GM03348 (cell line): Measurements from ENCODE around the gene SECISBP2.
"Not testable (repeated sequence)": the region's sequence is repeated elsewhere in the genome, so short reads cannot be mapped to it uniquely, and the experiment has no call there.

Experiments
- DNase-seq: peaks from one replicate; pipeline ENCODE4 v3.0.0; 2012; ENCODE audit warnings: low spot score

Gene SECISBP2, protein sequence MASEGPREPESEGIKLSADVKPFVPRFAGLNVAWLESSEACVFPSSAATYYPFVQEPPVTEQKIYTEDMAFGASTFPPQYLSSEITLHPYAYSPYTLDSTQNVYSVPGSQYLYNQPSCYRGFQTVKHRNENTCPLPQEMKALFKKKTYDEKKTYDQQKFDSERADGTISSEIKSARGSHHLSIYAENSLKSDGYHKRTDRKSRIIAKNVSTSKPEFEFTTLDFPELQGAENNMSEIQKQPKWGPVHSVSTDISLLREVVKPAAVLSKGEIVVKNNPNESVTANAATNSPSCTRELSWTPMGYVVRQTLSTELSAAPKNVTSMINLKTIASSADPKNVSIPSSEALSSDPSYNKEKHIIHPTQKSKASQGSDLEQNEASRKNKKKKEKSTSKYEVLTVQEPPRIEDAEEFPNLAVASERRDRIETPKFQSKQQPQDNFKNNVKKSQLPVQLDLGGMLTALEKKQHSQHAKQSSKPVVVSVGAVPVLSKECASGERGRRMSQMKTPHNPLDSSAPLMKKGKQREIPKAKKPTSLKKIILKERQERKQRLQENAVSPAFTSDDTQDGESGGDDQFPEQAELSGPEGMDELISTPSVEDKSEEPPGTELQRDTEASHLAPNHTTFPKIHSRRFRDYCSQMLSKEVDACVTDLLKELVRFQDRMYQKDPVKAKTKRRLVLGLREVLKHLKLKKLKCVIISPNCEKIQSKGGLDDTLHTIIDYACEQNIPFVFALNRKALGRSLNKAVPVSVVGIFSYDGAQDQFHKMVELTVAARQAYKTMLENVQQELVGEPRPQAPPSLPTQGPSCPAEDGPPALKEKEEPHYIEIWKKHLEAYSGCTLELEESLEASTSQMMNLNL

DNA sequence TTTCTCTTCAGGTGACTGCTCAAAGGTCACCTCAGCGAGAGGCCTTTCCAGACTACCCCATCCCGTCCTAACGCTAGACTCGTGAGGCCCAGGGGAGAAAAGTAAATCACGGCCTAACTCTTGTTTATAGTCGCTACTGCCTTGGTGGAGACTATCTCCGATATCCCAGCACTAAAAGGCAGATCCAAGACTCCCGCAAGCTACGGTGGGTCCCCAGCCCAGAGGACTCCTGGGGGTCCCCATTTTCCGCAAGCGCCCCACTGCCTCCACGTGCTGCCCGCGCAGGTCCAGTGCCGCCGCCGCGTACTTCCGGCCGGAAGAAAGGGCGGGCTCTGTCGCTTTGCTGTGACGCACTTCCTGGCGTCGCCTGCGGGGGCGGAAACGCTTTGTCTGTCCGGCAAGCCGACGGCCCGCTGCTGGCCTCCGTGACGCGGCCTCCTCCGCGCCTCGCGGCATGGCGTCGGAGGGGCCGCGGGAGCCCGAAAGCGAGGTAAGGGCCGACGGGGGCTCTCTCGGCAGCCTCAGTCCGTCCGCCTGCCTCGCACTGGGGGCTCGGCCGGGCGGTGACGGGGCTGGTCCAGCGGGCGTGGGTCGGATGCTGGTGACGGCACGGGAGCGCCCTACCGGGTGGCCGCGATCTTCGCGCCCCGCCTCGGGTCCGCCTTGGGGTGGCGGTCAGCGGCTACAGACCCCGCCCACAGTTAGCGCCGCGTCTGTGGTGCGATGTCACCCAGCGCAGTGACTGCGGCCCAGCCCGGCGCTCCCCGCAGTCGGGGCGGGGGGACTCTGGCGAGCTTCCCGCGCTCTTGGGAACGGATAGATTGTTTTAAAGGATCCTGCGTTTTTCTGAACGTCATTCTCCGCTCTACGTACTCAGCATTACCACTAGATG lies at the start of gene SECISBP2:
Gene SECISBP2, plus strand, starts transcription at position 378 of the 892 bp plus-strand sequence. Its CDS starts 77 bp downstream, at position 455.
- DNase-seq: peak; percentile 96

DNA sequence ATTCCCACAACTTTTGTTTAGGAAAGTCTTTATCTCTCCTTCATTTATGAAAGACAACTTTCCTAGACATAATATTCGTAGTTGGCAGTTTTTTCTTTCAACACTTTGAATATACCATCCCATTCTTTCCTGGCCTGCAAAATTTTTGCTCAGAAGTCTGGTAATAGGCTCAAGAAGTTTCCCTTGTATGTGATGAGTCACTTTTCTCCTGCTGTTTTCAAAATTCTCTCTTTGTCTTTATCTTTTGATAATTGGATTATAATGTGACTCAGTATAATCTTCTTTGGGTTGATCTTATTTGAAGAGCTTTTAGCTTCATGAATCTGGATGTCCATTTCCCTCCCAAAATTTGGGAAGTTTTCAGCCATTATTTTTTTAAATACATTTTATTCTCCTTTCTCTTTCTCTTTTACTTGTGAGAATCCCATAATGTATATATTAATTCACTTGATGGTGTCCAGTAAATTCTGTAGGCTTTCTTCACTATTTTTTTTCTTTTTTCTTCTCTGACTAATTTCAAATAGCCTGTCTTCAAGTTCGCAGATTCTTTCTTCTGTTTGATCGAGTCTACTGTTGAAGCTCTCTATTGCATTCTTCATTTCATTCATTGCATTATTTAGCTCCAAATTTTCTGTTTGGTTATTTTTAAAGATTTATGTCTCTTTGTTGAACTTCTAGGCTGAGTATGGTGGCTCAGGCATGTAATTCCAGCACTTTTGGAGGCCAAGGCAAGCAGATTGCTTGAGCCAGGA lies 44.6 kb upstream of the SECISBP2 start:
- no peak for DNase-seq

DNA sequence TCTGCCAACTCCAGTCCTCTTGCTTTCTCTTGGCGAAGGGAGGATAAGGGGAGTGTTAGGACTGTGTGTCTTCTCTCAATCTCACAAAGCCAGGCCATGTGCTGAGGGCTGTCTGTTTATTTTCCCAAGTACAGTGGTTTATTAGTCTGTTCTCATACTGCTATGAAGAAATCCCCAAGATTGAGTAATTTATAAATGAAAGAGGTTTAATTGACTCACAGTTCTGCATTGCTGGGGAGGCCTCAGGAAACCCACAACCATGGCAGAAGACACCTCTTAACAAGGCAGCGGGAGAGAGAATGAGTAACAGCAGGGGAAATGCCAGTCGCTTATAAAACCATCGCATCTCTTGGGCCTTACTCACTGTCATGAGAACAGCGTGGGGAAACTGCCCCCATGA lies 43.5 kb upstream of the SECISBP2 start:
- DNase-seq: peak; percentile 44

DNA sequence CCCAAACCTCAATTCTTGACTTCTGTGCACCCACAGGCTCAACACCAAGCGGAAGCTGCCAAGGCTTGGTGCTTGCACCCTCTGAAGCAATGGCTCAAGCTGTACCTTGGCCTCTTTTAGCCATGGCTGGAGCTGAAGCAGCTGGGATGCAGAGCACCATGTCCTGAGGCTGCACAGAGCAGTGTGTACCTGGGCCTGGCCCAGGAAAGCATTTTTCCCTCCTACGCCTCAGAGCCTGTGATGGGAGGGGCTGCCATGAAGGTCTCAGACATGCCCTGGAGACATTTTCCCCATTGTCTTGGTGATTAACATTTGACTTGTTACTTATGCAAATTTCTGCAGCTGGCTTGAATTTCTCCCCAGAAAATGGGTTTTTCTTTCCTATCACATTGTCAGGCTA lies 42.3 kb upstream of the SECISBP2 start:
- not testable (repeated sequence) for DNase-seq

DNA sequence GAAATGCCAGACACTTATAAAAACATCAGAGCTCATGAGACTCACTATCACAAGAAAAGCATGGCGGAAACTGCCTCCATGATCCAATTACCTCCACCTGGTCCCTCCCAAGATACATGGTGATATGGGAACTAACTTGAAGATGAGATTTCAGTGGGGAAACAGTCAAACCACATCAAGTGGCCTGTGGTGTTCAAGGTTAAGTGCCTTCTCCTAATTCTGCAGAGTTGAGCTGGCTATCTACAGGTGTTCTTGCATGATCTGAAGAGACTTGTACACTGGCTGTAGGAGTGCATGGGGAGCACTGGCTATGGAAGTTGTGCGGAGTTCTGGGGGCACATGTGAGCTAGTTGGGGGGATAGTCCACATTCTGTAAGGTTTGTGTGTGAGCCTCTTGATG lies 41.3 kb upstream of the SECISBP2 start:
- no peak for DNase-seq

DNA sequence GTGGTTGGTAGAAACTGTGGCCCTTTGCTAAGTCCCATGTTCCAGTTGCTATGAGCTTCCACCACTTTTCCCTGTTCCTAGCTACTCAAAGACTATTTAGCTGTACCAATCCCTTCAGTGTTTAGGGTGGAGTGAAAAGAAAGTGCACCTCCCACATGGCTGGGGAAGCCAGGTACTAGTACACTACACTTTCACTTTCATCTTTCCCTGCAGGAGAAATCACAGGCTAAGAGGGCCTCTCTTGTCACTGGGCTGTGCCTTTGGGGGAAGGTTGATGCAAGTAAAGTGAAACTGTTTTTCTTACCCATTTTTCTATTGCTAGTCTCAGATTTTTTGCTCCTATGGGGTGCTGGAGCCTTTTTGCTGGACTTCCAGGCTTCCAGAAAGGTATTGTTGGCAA lies 40.8 kb upstream of the SECISBP2 start:
- DNase-seq: no peak

DNA sequence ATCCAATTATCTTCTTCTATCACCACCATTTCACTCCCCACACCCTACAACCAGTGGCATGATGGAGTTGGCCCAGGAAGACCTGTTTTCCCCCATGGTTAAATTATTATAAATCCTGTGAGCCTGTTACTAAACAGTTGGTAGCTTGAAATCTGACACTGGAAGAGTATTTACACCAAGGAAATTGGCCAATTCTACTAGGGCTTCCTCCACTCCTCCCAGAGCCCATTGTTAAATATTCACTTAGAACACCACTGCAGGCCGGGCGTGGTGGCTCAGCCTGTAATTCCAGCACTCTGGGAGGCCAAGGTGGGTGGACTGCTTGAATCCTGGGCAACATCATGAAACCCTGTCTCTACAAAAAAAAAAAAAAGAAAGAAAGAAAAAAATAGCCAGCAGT lies 39.7 kb upstream of the SECISBP2 start:
- DNase-seq: no peak

DNA sequence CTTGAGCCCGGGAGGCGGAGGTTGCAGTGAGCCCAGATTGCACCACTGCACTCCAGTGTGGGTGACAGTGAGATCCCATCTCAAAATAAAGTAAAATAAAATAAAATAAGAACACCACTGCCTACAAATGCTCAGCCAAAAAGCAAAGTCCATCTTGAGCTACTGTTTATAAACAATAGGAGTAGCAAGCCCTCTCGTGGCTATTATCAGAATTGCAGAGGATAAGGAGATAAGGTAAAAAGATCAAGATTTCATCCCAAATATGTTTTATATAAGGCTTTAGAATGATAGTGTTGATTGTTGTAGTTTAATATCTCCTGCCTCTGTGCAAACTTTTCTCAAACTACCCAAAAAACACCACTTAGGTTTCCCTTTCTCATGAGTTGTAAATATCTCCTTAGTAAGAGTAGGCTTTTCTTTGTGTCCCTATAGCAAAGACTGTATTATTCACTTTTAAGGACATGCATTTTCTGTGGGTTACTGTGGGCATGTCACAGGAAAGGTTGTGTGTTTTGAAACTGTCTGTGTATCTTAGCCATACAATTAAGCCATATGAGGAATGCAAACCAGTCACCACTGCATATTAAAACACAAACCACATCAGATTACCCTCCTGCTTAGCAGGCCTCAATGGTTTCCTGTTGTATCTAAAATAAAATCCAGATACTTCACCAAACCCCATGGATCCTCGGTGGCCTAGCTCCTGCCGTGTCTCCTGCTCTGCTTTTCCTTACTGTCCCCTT lies 39.1 kb upstream of the SECISBP2 start:
- DNase-seq: peak; percentile 72

DNA sequence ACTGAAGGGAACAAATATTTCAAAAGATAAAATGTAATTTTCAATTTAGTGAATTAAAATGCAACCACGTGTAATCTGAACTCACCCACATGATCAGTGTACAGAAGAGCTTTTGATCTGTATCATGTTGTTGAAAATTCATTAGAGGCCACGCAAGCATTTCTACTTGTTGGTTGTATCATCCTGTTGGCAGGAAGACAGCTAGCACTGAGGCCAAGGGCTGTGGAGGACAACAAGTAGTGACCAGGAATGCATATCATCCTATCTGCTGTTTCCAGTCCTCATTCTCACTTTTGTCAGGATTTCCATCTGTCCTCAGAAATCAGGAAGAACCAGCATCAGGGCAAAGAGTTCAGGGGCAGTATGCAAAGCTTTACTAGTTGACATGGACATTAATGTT lies 37.2 kb upstream of the SECISBP2 start:
- DNase-seq: no peak

DNA sequence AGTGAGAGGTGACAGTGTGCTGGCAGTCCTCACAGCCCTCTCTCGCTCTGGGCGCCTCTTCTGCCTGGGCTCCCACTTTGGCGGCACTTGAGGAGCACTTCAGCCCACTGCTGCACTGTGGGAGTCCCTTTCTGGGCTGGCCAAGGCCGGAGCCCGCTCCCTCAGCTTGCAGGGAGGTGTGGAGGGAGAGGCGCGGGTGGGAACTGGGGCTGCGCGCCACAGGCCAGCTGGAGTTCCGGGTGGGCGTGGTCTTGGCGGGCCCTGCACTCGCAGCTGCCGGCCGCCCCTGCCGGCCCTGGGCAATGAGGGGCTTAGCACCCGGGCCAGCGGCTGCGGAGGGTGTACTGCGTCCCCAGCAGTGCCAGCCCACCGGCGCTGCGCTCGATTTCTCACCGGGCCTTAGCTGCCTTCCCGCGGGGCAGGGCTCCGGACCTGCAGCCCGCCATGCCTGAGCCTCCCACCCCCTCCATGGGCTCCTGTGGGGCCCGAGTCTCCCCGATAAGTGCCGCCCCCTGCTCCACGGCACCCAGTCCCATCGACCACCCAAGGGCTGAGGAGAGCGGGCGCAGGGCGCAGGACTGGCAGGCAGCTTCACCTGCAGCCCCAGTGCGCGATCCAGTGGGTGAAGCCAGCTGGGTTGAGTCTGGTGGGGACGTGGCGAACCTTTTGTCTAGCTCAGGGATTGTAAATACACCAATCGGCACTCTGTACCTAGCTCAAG lies 35.9 kb upstream of the SECISBP2 start:
- peak; percentile 18 for DNase-seq

DNA sequence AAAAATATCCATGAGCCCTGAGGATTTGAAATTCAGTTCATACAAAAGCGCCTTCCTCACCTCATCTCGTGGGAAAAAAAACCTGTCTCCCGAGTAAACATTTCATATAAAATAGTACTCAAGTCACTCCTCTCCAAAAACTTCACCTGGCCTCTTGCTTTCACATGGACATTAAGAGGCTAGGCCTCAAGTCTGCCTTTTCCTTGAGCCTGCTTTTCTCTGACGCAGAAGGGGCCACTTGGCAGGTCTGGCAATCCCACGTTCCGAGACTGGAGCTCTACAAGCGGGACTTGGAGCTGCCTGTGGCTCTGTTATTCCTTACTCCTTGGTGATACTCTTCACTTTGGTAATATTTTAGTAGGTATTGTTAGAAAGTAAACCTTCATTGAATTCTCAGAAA lies 34.2 kb upstream of the SECISBP2 start:
- DNase-seq: no peak

DNA sequence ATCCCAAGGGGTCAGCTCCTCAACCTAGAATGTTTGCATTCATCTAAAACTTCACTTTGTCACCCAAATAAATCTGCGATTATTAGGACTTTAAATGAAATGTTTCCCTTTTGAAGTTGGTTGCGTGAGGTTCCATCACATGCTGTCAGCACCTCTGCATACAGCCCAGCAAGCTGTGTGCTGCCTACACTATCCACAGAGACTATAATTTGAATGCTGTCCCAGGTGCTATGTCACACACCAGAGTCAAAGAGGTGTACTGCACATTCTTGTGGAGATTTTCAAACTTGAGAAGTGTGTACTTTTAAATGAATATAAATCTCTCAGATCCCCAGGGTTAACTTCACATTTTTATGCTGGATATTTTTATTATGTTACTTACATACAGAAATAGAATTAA lies 26.6 kb upstream of the SECISBP2 start:
- no peak for DNase-seq

DNA sequence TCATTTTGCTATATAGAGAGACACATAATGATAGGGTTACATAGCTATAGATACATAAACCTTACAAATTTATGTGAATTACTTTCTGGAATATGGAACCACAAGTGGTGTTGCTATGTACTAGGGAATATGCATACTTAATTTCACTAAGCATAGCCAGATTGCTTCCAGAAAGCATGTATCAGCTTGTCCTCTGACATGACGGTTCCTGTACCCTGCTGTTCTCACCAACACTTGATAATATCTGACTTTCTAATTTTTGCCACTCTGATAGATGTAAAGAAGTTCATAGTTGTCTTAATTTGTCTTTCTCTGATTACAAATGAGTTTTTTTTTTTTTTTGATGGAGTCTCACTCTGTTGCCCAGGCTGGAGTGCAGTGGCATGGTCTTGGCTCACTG lies 25.3 kb upstream of the SECISBP2 start:
- no peak for DNase-seq

DNA sequence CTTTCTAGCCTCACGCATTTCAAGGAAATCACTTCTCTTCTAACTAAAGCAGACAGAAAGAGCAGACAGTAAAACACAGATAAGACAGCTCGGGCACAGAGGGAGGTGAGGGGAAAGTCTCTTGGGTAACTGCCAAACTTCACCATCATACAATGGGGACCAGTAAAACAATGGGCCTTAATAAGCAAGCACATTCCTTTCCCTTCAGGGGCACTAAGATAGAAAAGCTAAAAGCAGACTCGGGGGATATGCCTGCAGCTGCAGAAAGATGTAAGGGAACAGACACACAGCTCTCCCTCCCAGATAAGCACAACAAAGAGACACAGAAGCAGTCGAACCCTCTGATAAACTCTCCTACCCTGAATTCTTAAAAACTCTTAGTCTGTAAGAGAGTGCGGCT lies 22.9 kb upstream of the SECISBP2 start:
- no peak for DNase-seq

DNA sequence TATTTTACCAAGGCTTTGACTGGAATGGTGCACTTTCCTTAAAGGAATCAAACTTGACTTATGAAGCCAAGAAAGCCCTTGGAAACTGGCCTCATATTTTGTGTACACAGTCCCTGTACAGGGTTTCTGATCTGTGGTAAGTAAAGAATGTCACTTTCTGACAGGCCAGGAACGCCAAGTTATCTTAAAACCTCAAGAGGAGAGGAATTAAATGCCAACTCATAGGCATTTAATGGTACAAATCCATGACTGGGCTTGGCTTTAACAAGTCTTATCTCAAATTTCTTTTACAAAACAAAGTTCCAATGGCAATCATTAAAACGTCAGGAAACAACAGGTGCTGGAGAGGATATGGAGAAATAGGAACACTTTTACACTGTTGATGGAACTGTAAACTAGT lies 16.3 kb upstream of the SECISBP2 start:
- DNase-seq: not testable (repeated sequence)

DNA sequence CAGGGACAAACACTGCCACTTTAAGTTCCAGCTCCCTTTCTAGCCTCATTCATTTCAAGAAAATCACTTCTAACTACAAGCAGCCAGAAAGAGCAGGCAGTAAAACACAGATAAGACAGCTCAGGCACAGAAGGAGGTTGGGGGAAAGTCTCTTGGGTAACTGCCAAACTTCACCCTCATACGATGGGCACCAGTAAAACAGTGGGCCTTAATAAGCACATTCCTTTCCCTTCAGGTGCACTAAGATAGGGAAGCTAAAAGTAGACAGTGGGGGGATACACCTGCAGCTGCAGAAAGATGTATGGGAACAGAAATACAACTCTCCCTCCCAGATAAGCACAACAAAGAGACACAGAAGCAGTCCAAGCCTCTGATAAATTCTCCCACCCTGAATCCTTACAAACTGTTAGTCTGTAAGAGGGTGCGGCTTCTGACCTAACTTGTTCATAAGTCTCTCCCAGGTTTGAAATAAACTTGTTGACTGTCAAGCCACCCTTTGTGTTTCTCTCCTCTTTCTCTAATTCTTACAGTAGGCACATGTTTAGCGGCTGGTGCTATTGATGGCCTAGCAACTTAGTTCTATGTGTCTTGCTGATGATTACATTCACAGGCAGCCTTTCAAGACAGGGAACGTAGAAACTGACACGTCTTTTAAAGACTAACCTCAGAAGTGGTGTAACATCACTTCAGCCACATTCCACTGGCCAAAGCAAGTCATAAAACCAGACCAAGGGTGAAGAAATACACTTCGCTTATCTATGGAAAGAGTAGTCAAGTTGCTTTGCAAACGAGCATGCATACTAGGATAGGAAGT lies 14.1 kb upstream of the SECISBP2 start:
- DNase-seq: no peak

DNA sequence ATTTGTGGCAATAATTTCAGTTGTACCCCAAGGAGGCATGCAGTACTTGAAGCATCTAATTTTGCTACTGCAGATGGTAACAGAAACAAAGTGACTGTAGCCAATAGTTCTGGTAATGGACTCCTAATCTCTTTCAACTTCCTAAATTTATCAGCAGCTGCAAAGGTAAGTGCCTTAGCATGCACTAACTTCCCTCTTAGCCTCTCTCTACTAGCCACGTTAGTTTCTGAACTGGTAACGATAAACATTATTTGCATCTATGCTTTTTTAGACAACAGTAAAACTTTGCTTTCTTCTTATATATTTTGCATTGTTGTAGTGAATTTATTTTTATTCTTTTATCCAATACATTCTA lies 13.5 kb upstream of the SECISBP2 start:
- DNase-seq: no peak

DNA sequence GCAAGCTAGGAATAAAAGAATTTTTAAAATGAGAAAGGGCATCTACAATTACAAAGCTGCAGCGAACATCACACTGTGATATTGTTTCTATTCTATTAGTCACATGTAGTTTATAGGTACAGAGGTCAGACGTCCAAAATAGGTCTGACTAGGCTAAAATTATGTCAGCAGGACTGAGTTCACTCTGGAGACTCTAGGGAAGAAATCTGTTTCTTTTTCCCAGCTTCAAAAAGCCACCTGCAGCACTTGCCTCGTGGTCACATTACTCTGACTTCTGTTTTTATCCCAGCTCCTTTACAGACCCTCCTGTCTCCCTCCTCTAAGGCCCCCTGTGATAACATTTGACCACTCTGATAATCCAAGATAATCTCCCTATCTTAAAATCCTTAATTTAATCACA lies 12.4 kb upstream of the SECISBP2 start:
- DNase-seq: no peak

DNA sequence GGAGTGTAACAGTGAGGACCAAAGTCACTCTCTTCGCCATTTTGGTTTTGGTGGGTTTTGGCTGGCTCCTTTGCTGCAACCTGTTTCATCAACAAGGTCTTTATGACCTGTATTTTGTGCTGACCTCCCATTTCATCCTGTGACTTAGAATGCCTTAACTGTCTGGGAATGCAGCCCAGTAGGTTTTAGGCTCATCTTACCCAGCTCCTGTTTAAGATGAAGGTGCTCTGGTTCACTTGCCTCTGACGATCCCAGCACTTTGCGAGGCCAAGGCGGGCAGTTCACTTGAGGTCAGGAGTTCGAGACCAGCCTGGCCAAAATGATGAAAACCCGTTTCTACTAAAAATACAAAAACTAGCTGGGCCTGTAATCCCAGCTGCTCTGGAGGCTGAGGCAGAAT lies 9.1 kb upstream of the SECISBP2 start:
- no peak for DNase-seq
